HepG2 (cell line): Measurements from ENCODE around the gene JTB. TPM values are rescaled to one million over a fixed set of nuclear protein-coding genes. Genes with fewer than 3 reads are reported as not detected.
A peak's percentile ranks its signal among the peaks of the same experiment; 100 is the strongest.

Source experiments
- DMAP1 ChIP-seq: IDR thresholded peaks from 2 replicates; pipeline ENCODE4 v1.6.1; 2016
- HMG20B ChIP-seq: conservative IDR thresholded peaks from 2 replicates; pipeline ENCODE4 v1.6.1; 2016; ENCODE audit warnings: missing genetic modification reagents, missing compliant biosample characterization
- KDM6A ChIP-seq: IDR thresholded peaks from 2 replicates; pipeline ENCODE4 v1.6.1; 2016; ENCODE audit warnings: low read depth
- KLF16 ChIP-seq, 2 experiments: sonication (generic) in 1 of 2; formaldehyde crosslinking in 1 of 2; IDR thresholded peaks; 2 replicates each; pipeline versions ENCODE4 v1.6.1 to v1.8.0; 2016 to 2023; ENCODE audit warnings: missing genetic modification reagents in 2 of 2, missing compliant biosample characterization in 1 of 2
- MTA1 ChIP-seq: sonication (generic); formaldehyde crosslinking; IDR thresholded peaks from 2 replicates; pipeline ENCODE4 v1.4.0; 2020; ENCODE audit warnings: missing genetic modification reagents, mild to moderate bottlenecking, borderline replicate concordance
- PAF1 ChIP-seq: IDR thresholded peaks from 2 replicates; pipeline ENCODE4 v1.6.1; 2016; ENCODE audit warnings: missing genetic modification reagents, missing compliant biosample characterization
- PHF20 ChIP-seq: sonication (generic); formaldehyde crosslinking; IDR thresholded peaks from 2 replicates; pipeline ENCODE4 v1.5.0; 2020; ENCODE audit warnings: mild to moderate bottlenecking, missing genetic modification reagents
- POLR2G ChIP-seq: fragments of 200-400 bp; formaldehyde crosslinking; IDR thresholded peaks from 2 replicates; pipeline ENCODE4 v1.6.1; 2018; ENCODE audit warnings: mild to moderate bottlenecking, low read depth, low read length, moderate library complexity
- RXRA ChIP-seq: sonication (generic); formaldehyde crosslinking; IDR thresholded peaks from 2 replicates; pipeline ENCODE4 v1.5.1; 2020; ENCODE audit warnings: missing genetic modification reagents
- SOX6 ChIP-seq, 2 experiments: fragments of 450-650 bp in 1 of 2; sonication (generic) in 1 of 2; formaldehyde crosslinking in 1 of 2; IDR thresholded peaks; 2 replicates each; pipeline versions ENCODE4 v1.4.0 to v1.6.1; 2017 to 2020; ENCODE audit warnings: antibody characterized with exemption in 1 of 2, mild to moderate bottlenecking in 1 of 2, missing genetic modification reagents in 1 of 2
- ZBTB20 ChIP-seq: sonication (generic); formaldehyde crosslinking; IDR thresholded peaks from 2 replicates; pipeline ENCODE4 v1.8.1; 2023; ENCODE audit warnings: missing genetic modification reagents, low read depth, mild to moderate bottlenecking, borderline replicate concordance
- ZFP41 ChIP-seq: sonication (generic); formaldehyde crosslinking; IDR thresholded peaks from 2 replicates; pipeline ENCODE4 v1.4.0; 2020; ENCODE audit warnings: mild to moderate bottlenecking, missing genetic modification reagents, borderline replicate concordance
- ZNF264 ChIP-seq: sonication (generic); formaldehyde crosslinking; IDR thresholded peaks from 2 replicates; pipeline ENCODE4 v1.4.0; 2020; ENCODE audit warnings: missing genetic modification reagents
- ZNF333 ChIP-seq: sonication (generic); formaldehyde crosslinking; IDR thresholded peaks from 2 replicates; pipeline ENCODE4 v1.4.0; 2020; ENCODE audit warnings: mild to moderate bottlenecking, missing genetic modification reagents, borderline replicate concordance
- ZNF460 ChIP-seq: sonication (generic); formaldehyde crosslinking; IDR thresholded peaks from 2 replicates; pipeline ENCODE4 v1.5.1; 2020; ENCODE audit warnings: missing genetic modification reagents, mild to moderate bottlenecking, borderline replicate concordance
- ZNF496 ChIP-seq: sonication (generic); formaldehyde crosslinking; IDR thresholded peaks from 2 replicates; pipeline ENCODE4 v1.8.1; 2023; ENCODE audit warnings: mild to moderate bottlenecking, moderate library complexity, missing genetic modification reagents; ENCODE audit not compliant: insufficient replicate concordance
- ZNF605 ChIP-seq: sonication (generic); formaldehyde crosslinking; IDR thresholded peaks from 2 replicates; pipeline ENCODE4 v1.8.0; 2022; ENCODE audit warnings: mild to moderate bottlenecking, missing genetic modification reagents
- ZNF614 ChIP-seq: IDR thresholded peaks from 2 replicates; pipeline ENCODE4 v1.6.1; 2018; ENCODE audit warnings: missing biosample characterization, missing genetic modification reagents, inconsistent platforms, borderline replicate concordance
- ZNF672 ChIP-seq: sonication (generic); formaldehyde crosslinking; IDR thresholded peaks from 2 replicates; pipeline ENCODE4 v1.8.1; 2022; ENCODE audit warnings: missing genetic modification reagents
- ZNF839 ChIP-seq: sonication (generic); formaldehyde crosslinking; IDR thresholded peaks from 2 replicates; pipeline ENCODE4 v1.4.0; 2020; ENCODE audit warnings: missing genetic modification reagents, mild to moderate bottlenecking, borderline replicate concordance
- polyA plus RNA-seq, 8 experiments: library from polyadenylated mRNA; depleted of rRNA in 3 of 8; stranded (reverse) in 7 of 8; unstranded in 1 of 8; fragments of >200 nt; fragmentation: Illumina TruSeq in 4 of 8; extraction: Trizol in 4 of 8; gene quantifications; 2 replicates each; pipeline versions ENCODE4 v1.2.1 to v1.2.3, GENCODE V29; 2011 to 2016; ENCODE audit warnings: low read depth in 4 of 8, missing spikeins in 1 of 8, mixed read lengths in 1 of 8; ENCODE audit not compliant: insufficient read depth in 1 of 8
- total RNA-seq, 5 experiments: library from RNA; depleted of rRNA; stranded (reverse); fragments of >200 nt; fragmentation: Illumina TruSeq; extraction: Trizol; gene quantifications; 2 replicates each; pipeline ENCODE4 v1.2.3, GENCODE V29; 2016; ENCODE audit warnings: low read depth in 1 of 5
- TF ChIP-seq, protein P1 (sequence below): sonication (generic); formaldehyde crosslinking; IDR thresholded peaks from 2 replicates; pipeline ENCODE4 v1.4.0; 2020; ENCODE audit warnings: missing genetic modification reagents
- TF ChIP-seq, protein P2 (sequence below): sonication (generic); formaldehyde crosslinking; IDR thresholded peaks from 2 replicates; pipeline ENCODE4 v1.4.0; 2020; ENCODE audit warnings: low read depth, mild to moderate bottlenecking, missing genetic modification reagents
- TF ChIP-seq, protein P3 (sequence below): sonication (generic); formaldehyde crosslinking; IDR thresholded peaks from 2 replicates; pipeline ENCODE4 v1.5.0; 2020; ENCODE audit warnings: mild to moderate bottlenecking, missing genetic modification reagents
- TF ChIP-seq, protein P4 (sequence below): sonication (generic); formaldehyde crosslinking; IDR thresholded peaks from 2 replicates; pipeline ENCODE4 v1.8.1; 2023; ENCODE audit warnings: mild to moderate bottlenecking, missing genetic modification reagents, borderline replicate concordance

JTB gene
- total and polyA plus RNA-seq, 2 of the 13 experiments (the other 11 are each of a cell fraction or from before 2014, with no cell fraction given), result 96.7 to 99.2 TPM

DNA sequence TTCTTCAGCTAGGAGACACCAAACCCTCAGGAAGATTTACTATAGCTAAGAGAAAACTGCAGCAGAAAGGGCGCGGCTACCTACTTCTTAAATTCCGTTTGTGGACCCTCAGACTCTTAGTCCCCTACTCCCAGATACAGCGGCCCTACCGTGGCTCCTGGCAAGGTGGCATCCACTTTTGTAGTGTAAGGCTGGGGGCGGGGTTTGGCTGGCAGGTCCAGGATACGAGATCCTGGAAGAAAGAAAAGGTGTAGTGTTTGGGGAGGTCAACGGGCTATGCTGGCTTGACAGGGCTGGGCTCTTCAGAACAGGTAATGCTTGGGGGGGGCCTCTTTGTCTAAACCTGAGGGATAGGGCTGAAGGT lies 9.5 kb downstream of the JTB start (continued):
- TF ChIP-seq ZNF496 (CRISPR knock-in tag) (no peak), ZNF839 (CRISPR knock-in tag) (no peak), MTA1 (CRISPR knock-in tag) (no peak), PHF20 (CRISPR knock-in tag) (no peak), ZFP41 (no peak), DMAP1 (no peak), RXRA (CRISPR knock-in tag) (no peak), ZNF672 (CRISPR knock-in tag) (no peak), POLR2G (no peak), KLF16 (CRISPR knock-in tag; IDR thresholded peaks at IDR 0.05) (no peak), SOX6 (IDR thresholded peaks at IDR 0.05) (no peak), SOX6 (CRISPR knock-in tag; IDR thresholded peaks at IDR 0.05) (no peak), ZNF264 (0 out of 2 replicates have a peak, but pooled peaks have one; percentile 11), ZNF605 (CRISPR knock-in tag) (no peak), ZBTB20 (no peak), PAF1 (CRISPR knock-in tag) (no peak), ZNF460 (CRISPR knock-in tag) (no peak), KDM6A (CRISPR knock-in tag) (no peak), ZNF333 (0 out of 2 replicates have a peak, but pooled peaks have one; percentile 9), HMG20B (CRISPR knock-in tag) (no peak), ZNF614 (CRISPR knock-in tag) (no peak)
- TF ChIP-seq, protein P1, sequence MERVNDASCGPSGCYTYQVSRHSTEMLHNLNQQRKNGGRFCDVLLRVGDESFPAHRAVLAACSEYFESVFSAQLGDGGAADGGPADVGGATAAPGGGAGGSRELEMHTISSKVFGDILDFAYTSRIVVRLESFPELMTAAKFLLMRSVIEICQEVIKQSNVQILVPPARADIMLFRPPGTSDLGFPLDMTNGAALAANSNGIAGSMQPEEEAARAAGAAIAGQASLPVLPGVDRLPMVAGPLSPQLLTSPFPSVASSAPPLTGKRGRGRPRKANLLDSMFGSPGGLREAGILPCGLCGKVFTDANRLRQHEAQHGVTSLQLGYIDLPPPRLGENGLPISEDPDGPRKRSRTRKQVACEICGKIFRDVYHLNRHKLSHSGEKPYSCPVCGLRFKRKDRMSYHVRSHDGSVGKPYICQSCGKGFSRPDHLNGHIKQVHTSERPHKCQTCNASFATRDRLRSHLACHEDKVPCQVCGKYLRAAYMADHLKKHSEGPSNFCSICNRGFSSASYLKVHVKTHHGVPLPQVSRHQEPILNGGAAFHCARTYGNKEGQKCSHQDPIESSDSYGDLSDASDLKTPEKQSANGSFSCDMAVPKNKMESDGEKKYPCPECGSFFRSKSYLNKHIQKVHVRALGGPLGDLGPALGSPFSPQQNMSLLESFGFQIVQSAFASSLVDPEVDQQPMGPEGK (CRISPR knock-in tag), result no peak
- TF ChIP-seq, protein P2, sequence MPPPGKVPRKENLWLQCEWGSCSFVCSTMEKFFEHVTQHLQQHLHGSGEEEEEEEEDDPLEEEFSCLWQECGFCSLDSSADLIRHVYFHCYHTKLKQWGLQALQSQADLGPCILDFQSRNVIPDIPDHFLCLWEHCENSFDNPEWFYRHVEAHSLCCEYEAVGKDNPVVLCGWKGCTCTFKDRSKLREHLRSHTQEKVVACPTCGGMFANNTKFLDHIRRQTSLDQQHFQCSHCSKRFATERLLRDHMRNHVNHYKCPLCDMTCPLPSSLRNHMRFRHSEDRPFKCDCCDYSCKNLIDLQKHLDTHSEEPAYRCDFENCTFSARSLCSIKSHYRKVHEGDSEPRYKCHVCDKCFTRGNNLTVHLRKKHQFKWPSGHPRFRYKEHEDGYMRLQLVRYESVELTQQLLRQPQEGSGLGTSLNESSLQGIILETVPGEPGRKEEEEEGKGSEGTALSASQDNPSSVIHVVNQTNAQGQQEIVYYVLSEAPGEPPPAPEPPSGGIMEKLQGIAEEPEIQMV (CRISPR knock-in tag), result no peak
- TF ChIP-seq, protein P3, sequence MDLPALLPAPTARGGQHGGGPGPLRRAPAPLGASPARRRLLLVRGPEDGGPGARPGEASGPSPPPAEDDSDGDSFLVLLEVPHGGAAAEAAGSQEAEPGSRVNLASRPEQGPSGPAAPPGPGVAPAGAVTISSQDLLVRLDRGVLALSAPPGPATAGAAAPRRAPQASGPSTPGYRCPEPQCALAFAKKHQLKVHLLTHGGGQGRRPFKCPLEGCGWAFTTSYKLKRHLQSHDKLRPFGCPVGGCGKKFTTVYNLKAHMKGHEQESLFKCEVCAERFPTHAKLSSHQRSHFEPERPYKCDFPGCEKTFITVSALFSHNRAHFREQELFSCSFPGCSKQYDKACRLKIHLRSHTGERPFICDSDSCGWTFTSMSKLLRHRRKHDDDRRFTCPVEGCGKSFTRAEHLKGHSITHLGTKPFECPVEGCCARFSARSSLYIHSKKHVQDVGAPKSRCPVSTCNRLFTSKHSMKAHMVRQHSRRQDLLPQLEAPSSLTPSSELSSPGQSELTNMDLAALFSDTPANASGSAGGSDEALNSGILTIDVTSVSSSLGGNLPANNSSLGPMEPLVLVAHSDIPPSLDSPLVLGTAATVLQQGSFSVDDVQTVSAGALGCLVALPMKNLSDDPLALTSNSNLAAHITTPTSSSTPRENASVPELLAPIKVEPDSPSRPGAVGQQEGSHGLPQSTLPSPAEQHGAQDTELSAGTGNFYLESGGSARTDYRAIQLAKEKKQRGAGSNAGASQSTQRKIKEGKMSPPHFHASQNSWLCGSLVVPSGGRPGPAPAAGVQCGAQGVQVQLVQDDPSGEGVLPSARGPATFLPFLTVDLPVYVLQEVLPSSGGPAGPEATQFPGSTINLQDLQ (CRISPR knock-in tag), result no peak
- TF ChIP-seq, protein P4, sequence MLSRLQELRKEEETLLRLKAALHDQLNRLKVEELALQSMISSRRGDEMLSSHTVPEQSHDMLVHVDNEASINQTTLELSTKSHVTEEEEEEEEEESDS, result peak; percentile 25; the same call in 1 of the 2 replicates
